ENCODE results near the gene ARHGEF4.

DNA sequence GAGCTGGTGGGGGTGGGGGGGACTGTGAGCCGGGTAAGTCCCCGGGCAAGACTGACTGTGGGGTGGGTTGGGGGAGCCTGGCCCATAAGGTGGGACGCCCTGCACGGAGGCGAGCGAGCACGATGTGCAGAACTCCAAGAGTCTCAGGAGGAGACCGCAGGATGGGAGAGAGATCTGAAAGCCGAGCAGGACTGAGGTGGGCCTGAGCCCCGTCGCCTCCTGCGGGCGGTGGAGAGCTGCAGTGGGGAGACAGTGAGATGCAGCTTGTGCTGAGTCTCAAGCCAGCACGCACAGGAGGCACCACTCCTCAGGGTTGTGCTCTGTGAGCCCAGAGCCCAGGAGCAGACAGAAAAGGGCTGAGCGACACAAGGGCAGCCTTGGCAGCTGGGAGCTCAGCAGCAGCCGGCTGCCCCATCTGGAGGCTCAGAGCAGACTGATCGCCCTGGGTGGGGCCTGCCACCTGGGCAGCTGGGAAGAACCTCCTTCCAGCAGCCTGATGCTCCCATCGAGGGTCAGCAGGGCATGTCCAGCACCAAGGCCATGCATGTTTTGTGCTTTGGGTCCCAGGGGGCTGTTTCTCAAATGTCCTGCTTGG, 15.9 kb downstream of the ARHGEF4 start:
- TF ChIP-seq, protein P1, sequence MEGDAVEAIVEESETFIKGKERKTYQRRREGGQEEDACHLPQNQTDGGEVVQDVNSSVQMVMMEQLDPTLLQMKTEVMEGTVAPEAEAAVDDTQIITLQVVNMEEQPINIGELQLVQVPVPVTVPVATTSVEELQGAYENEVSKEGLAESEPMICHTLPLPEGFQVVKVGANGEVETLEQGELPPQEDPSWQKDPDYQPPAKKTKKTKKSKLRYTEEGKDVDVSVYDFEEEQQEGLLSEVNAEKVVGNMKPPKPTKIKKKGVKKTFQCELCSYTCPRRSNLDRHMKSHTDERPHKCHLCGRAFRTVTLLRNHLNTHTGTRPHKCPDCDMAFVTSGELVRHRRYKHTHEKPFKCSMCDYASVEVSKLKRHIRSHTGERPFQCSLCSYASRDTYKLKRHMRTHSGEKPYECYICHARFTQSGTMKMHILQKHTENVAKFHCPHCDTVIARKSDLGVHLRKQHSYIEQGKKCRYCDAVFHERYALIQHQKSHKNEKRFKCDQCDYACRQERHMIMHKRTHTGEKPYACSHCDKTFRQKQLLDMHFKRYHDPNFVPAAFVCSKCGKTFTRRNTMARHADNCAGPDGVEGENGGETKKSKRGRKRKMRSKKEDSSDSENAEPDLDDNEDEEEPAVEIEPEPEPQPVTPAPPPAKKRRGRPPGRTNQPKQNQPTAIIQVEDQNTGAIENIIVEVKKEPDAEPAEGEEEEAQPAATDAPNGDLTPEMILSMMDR (IDR thresholded peaks at IDR 0.05): no peak
- no peak for TF ChIP-seq POLR2A (IDR thresholded peaks at IDR 0.05)

Data from heart left ventricle (tissue), 13 donors.